Measurements from ENCODE around the gene KRT76.
"Not testable (repeated sequence)": the region's sequence is repeated elsewhere in the genome, so short reads cannot be mapped to it uniquely, and the experiment has no call there.

Gene KRT76

DNA sequence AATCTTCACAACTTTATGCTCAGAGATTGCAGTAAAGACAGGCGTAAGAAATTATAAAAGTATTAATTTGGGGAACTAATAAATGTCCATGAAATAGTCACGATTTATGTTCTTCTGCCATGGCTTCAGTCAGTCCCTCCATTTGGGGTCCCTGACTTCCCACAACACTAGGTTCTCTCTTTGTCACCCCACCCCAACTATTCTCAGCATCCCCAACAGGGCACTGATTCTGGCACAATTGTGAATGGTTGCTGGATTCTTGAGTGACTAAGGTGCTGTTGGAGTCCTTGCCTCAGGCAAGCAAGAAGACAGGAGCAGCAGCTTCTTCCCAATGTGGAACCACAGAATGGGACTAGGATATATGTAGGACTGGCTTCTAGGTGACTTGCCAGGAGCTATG is 15.3 kb downstream of the KRT76 start:
- H3K9me3 ChIP-seq (ENCODE audit: insufficient read depth, low read length): peaks cover 9% of the 10 kb centered on the region; the same call in 1 of the 2 replicates
- H3F3A ChIP-seq (ENCODE audit: insufficient read depth): no peaks in the 10 kb centered on the region
- H3K79me2 ChIP-seq (ENCODE audit: insufficient read depth, low read length): no peaks in the 10 kb centered on the region
- H3K9me2 ChIP-seq (replicated peaks; ENCODE audit: insufficient read depth, low read length): no peaks in the 10 kb centered on the region
- H4K20me1 ChIP-seq (ENCODE audit: low read depth, low read length): no peaks in the 10 kb centered on the region
- H3K4me3 ChIP-seq (ENCODE audit: insufficient read depth, low read length, poor library complexity, severe bottlenecking): no peak overlapping the region
- H3K27ac ChIP-seq (ENCODE audit: low read depth, low read length): no peak overlapping the region
- H3K4me2 ChIP-seq (ENCODE audit: low read depth, low read length, poor library complexity, severe bottlenecking): no peak overlapping the region
- no peak overlapping the region for H2AFZ ChIP-seq (ENCODE audit: low read depth, low read length, severe bottlenecking)
- no peaks in the 10 kb centered on the region for H3K36me3 ChIP-seq (ENCODE audit: low read length)
- no peaks in the 10 kb centered on the region for H3K27me3 ChIP-seq (ENCODE audit: low read length)
- TF ChIP-seq, protein P1, sequence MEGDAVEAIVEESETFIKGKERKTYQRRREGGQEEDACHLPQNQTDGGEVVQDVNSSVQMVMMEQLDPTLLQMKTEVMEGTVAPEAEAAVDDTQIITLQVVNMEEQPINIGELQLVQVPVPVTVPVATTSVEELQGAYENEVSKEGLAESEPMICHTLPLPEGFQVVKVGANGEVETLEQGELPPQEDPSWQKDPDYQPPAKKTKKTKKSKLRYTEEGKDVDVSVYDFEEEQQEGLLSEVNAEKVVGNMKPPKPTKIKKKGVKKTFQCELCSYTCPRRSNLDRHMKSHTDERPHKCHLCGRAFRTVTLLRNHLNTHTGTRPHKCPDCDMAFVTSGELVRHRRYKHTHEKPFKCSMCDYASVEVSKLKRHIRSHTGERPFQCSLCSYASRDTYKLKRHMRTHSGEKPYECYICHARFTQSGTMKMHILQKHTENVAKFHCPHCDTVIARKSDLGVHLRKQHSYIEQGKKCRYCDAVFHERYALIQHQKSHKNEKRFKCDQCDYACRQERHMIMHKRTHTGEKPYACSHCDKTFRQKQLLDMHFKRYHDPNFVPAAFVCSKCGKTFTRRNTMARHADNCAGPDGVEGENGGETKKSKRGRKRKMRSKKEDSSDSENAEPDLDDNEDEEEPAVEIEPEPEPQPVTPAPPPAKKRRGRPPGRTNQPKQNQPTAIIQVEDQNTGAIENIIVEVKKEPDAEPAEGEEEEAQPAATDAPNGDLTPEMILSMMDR (IDR thresholded peaks at IDR 0.05; ENCODE audit: insufficient read depth, low read length, poor library complexity, severe bottlenecking): no peak
- TF ChIP-seq EZH2phosphoT487 (conservative IDR thresholded peaks at IDR 0.05; ENCODE audit: low read length): no peak
- no peak overlapping the region for H3K9ac ChIP-seq (ENCODE audit: low read length)

DNA sequence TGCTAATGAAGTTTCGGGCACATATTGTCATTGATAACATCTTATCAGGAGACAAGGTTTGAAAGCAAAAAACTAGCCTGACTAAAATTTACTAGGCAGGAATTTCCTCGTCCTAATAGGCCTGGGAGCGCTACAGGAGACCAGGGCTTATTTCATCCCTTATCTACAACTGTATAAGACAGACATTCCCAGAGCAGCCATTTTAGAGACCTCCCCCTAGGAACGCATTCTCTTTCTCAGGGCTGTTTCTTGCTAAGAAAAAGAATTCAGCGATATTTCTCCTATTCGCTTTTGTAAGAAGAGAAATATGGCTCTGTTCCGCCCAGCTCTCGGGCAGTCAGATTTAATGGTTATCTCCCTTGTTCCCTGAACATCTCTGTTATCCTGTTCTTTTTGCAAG is 15.9 kb downstream of the KRT76 start:
- not testable (repeated sequence) for H2AFZ ChIP-seq (ENCODE audit: low read depth, low read length, severe bottlenecking); H3K27me3 ChIP-seq (ENCODE audit: low read length); H3K9me3 ChIP-seq (ENCODE audit: insufficient read depth, low read length); H3K9me2 ChIP-seq (replicated peaks; ENCODE audit: insufficient read depth, low read length); H3K36me3 ChIP-seq (ENCODE audit: low read length); H3F3A ChIP-seq (ENCODE audit: insufficient read depth); H4K20me1 ChIP-seq (ENCODE audit: low read depth, low read length); H3K4me2 ChIP-seq (ENCODE audit: low read depth, low read length, poor library complexity, severe bottlenecking); H3K27ac ChIP-seq (ENCODE audit: low read depth, low read length); H3K79me2 ChIP-seq (ENCODE audit: insufficient read depth, low read length); H3K4me3 ChIP-seq (ENCODE audit: insufficient read depth, low read length, poor library complexity, severe bottlenecking); H3K9ac ChIP-seq (ENCODE audit: low read length)

DNA sequence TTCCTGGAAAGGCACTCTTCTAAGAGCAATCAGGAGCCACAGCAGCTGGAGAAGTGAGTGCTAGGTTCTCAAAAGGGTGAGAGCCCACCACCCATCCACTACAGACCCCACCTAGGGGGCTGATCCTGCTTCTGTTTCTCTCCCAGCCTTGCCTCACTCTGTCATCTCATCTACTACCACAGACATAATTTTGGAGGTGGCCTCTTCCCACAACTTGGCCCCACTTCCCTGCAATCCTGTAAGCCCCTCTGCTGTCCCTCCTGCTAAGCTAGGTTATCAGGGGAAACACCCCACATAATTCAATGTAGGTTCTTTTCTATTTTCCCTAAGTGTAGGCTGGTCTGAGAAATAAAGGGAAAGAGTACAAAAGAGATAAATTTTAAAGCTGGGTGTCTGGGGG is 16.5 kb downstream of the KRT76 start:
- no peak overlapping the region for H3K4me3 ChIP-seq (ENCODE audit: insufficient read depth, low read length, poor library complexity, severe bottlenecking)
- no peaks in the 10 kb centered on the region for H3K27me3 ChIP-seq (ENCODE audit: low read length)
- H4K20me1 ChIP-seq (ENCODE audit: low read depth, low read length): no peaks in the 10 kb centered on the region
- no peaks in the 10 kb centered on the region for H3K36me3 ChIP-seq (ENCODE audit: low read length)
- H3F3A ChIP-seq (ENCODE audit: insufficient read depth): no peaks in the 10 kb centered on the region
- no peaks in the 10 kb centered on the region for H3K9me2 ChIP-seq (replicated peaks; ENCODE audit: insufficient read depth, low read length)
- no peak overlapping the region for H3K27ac ChIP-seq (ENCODE audit: low read depth, low read length)
- TF ChIP-seq EZH2phosphoT487 (conservative IDR thresholded peaks at IDR 0.05; ENCODE audit: low read length): no peak
- TF ChIP-seq, protein P1 (IDR thresholded peaks at IDR 0.05; ENCODE audit: insufficient read depth, low read length, poor library complexity, severe bottlenecking): no peak
- no peaks in the 10 kb centered on the region for H3K79me2 ChIP-seq (ENCODE audit: insufficient read depth, low read length)
- H2AFZ ChIP-seq (ENCODE audit: low read depth, low read length, severe bottlenecking): no peak overlapping the region
- no peak overlapping the region for H3K4me2 ChIP-seq (ENCODE audit: low read depth, low read length, poor library complexity, severe bottlenecking)
- no peak overlapping the region for H3K9ac ChIP-seq (ENCODE audit: low read length)
- peaks cover 9% of the 10 kb centered on the region; the same call in 1 of the 2 replicates for H3K9me3 ChIP-seq (ENCODE audit: insufficient read depth, low read length)

DNA sequence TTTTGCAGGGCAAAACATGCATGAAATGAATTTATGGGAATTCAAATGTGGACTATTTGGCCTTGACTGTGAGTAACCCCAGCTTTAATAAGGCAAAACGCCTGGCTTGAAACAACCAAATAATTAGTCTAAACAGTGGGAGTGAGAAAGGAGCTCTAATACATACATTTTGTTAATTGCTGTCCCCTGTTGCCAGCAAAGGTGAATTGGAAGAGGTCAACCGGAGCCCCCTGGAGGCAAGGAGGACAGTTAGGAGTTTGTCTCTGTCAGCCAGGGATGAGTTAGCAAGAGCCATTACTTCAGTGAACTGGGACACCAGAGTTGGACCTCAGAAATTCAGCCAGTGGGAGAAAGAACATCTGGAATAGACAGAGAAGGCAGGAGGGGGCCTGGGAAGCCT is 17.4 kb downstream of the KRT76 start:
- H3K27ac ChIP-seq (ENCODE audit: low read depth, low read length): no peak overlapping the region
- no peaks in the 10 kb centered on the region for H3K36me3 ChIP-seq (ENCODE audit: low read length)
- H3K9me3 ChIP-seq (ENCODE audit: insufficient read depth, low read length): peaks cover 9% of the 10 kb centered on the region; the same call in 1 of the 2 replicates
- H3K27me3 ChIP-seq (ENCODE audit: low read length): no peaks in the 10 kb centered on the region
- no peak overlapping the region for H3K4me3 ChIP-seq (ENCODE audit: insufficient read depth, low read length, poor library complexity, severe bottlenecking)
- no peaks in the 10 kb centered on the region for H3K9me2 ChIP-seq (replicated peaks; ENCODE audit: insufficient read depth, low read length)
- H3F3A ChIP-seq (ENCODE audit: insufficient read depth): no peaks in the 10 kb centered on the region
- TF ChIP-seq, protein P1 (IDR thresholded peaks at IDR 0.05; ENCODE audit: insufficient read depth, low read length, poor library complexity, severe bottlenecking): no peak
- no peak for TF ChIP-seq EZH2phosphoT487 (conservative IDR thresholded peaks at IDR 0.05; ENCODE audit: low read length)
- no peak overlapping the region for H3K4me2 ChIP-seq (ENCODE audit: low read depth, low read length, poor library complexity, severe bottlenecking)
- H2AFZ ChIP-seq (ENCODE audit: low read depth, low read length, severe bottlenecking): no peak overlapping the region
- no peaks in the 10 kb centered on the region for H4K20me1 ChIP-seq (ENCODE audit: low read depth, low read length)
- H3K79me2 ChIP-seq (ENCODE audit: insufficient read depth, low read length): no peaks in the 10 kb centered on the region
- H3K9ac ChIP-seq (ENCODE audit: low read length): no peak overlapping the region
